MG63 (cell line): ENCODE data around the gene GPM6B. TPM values are rescaled to one million over a fixed set of nuclear protein-coding genes. Genes with fewer than 3 reads are reported as not detected.

Experiments
- DNase-seq: peaks from one replicate; pipeline ENCODE4 v3.0.0-alpha.2; 2020
- H3K27me3 ChIP-seq: fragments of 250-450 bp; sonication (Bioruptor Pico); 2 replicates; pipeline ENCODE4 v1.5.1; 2020; ENCODE audit warnings: mild to moderate bottlenecking, moderate library complexity
- H3K36me3 ChIP-seq: fragments of 250-450 bp; sonication (Bioruptor Pico); 2 replicates; pipeline ENCODE4 v1.5.1; 2020; ENCODE audit warnings: mild to moderate bottlenecking, moderate library complexity
- H3K4me3 ChIP-seq: fragments of 250-450 bp; sonication (Bioruptor Pico); 2 replicates; pipeline ENCODE4 v1.5.1; 2020; ENCODE audit warnings: mild to moderate bottlenecking, moderate library complexity
- H3K9me3 ChIP-seq: fragments of 250-450 bp; sonication (Bioruptor Pico); 2 replicates; pipeline ENCODE4 v1.5.1; 2020; ENCODE audit warnings: mild to moderate bottlenecking, moderate library complexity
- total RNA-seq: library from RNA; depleted of rRNA; stranded (reverse); fragments of >200 nt; shearing (Covaris generic); gene quantifications from 2 replicates; pipeline ENCODE4 v1.2.3, GENCODE V29; 2014; ENCODE audit warnings: low replicate concordance

GPM6B gene
- total RNA-seq, 1 experiment from 2014 or later = 0.16 TPM

DNA sequence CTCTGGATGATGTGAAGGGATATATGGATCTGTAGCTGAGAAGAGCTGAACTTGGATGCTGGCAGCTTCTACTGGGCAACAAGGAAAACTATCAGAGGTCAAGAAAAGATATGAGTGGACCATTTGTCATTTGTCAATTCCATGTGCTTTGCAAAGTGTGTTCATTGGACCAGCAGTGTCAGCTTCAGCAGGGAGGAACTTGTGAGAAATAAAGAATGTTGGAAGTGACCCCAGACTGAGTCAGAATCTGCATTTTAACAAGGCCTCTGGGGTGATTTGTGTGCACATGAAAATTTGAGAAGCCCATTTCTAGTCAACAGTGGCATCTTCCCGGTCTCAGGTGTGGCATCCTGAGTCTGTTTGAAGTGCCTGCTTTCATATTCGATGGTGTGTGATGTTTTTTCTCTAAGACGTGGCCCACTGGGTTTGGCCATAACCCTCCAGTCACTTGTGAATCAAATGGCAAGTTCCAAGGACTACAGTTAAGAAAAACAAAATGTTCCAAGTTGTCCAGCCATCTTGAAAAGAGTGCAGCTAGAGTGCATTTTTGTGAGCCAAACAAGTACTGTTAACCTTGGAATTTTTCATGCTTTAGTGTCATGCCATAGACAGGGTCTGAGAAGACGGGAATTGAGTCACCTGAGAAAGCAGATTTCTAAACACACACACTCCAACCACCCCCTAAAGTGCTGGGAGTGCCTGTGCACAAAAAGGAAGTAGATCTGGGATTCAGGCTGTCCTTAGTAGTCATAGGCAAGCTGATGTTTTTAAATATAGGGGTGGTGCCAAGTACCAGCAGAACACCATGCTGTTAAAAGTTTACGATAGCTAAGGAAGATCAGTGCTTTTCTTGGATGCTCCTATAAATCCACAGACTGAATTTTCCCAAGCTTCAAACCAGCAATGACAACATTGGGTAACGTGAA, 26.4 kb downstream of the GPM6B start:
- Histone ChIP-seq H3K9me3 (no peaks in the 10 kb centered on the region), H3K4me3 (no peak overlapping the region), H3K27me3 (no peaks in the 10 kb centered on the region), H3K36me3 (no peaks in the 10 kb centered on the region)
- DNase-seq = no peak

GRCh38 chrX:13786048-13786447, 30.8 kb downstream of the GPM6B start:
- no peaks in the 10 kb centered on the region for H3K36me3 ChIP-seq
- no peak for DNase-seq

GRCh38 chrX:13780868-13781427, 35.9 kb downstream of the GPM6B start:
- no peak for DNase-seq
- Histone ChIP-seq H3K36me3 (no peaks in the 10 kb centered on the region), H3K4me3 (no peak overlapping the region), H3K27me3 (no peaks in the 10 kb centered on the region), H3K9me3 (no peaks in the 10 kb centered on the region)

More at GRCh38 chrX:13786048-13786447, 30.8 kb downstream of the GPM6B start:
- Histone ChIP-seq H3K27me3 (no peaks in the 10 kb centered on the region), H3K4me3 (no peak overlapping the region), H3K9me3 (no peaks in the 10 kb centered on the region)

GRCh38 chrX:13778916-13779315, 38.0 kb downstream of the GPM6B start:
- Histone ChIP-seq H3K9me3 (no peaks in the 10 kb centered on the region), H3K36me3 (no peaks in the 10 kb centered on the region), H3K4me3 (no peak overlapping the region), H3K27me3 (no peaks in the 10 kb centered on the region)
- peak; percentile 21 for DNase-seq

GRCh38 chrX:13776387-13776786, 40.5 kb downstream of the GPM6B start:
- Histone ChIP-seq H3K4me3 (no peak overlapping the region), H3K27me3 (no peaks in the 10 kb centered on the region), H3K36me3 (no peaks in the 10 kb centered on the region), H3K9me3 (no peaks in the 10 kb centered on the region)
- no peak for DNase-seq

DNA sequence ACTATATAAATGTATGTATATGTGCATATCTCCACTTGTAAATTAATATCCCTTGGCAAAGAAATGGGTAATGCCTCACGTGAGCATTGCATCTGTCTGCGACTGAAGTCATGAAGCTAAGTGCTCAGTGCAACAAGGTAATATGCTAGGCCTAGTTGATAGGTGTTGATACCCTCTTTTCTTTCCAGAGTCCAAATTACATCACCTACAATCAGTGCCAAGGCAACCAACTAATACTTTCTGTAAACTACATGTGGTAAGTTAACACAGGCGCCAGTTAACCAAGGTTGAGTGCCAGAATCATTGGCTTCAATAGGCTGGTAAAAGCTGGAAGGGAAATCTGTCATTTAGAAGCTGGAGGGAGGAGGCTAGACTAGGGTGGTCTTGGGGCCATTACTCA, 41.1 kb downstream of the GPM6B start:
- no peak for DNase-seq
- no peaks in the 10 kb centered on the region for H3K9me3 ChIP-seq
- peaks cover under 1% of the 10 kb centered on the region; the same call in 1 of the 2 replicates for H3K36me3 ChIP-seq
- H3K27me3 ChIP-seq = no peaks in the 10 kb centered on the region
- H3K4me3 ChIP-seq = no peak overlapping the region

DNA sequence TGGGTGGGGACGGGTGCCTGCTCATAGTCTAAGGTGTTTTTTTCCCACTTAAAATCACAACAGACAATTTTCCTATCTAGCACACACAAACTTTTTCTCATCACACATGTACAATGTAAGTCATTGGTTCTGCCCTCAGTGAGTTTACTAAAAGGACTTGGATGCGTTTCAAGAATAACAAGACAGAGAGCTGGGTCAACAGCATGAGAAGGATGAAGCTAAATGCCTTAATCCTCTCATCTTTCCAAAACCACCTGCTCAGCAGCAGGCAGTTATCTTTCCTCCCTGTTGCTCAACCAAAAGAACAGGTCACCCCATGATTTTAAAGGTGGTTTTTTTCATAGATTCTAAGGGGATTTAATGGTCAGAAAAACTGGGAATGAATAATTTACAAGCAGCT, 42.2 kb downstream of the GPM6B start:
- DNase-seq = no peak
- H3K9me3 ChIP-seq = no peaks in the 10 kb centered on the region
- H3K4me3 ChIP-seq = no peak overlapping the region
- no peaks in the 10 kb centered on the region for H3K27me3 ChIP-seq
- H3K36me3 ChIP-seq = peaks cover 10% of the 10 kb centered on the region; the same call in 1 of the 2 replicates

- peaks cover 11% of the 10 kb centered on the region for H3K36me3 ChIP-seq
- no peaks in the 10 kb centered on the region for H3K9me3 ChIP-seq
- H3K27me3 ChIP-seq = no peaks in the 10 kb centered on the region
- H3K4me3 ChIP-seq = no peak overlapping the region
- no peak for DNase-seq
These were observed 46.8 kb downstream of the GPM6B start for GRCh38 chrX:13770013-13770535.

DNA sequence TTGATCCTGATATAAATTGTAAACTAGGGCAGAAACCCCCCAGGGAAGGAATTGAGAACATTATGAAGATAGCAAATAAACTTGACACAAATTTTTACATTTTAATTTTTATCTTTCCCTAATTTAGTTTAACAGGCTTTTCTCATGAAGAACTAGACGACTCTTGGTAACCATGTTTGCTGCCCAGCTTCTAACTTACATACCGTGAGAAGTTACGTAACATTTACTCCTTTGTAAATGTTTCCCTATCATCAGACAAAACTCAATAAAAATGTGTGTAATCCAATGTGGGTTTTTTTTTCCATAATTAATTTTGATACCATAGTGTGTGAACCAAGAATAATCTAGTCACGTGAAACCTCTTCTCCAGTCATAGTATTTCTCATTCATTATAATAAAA, 48.0 kb downstream of the GPM6B start:
- Histone ChIP-seq H3K9me3 (no peaks in the 10 kb centered on the region), H3K4me3 (no peak overlapping the region), H3K36me3 (peaks cover 11% of the 10 kb centered on the region), H3K27me3 (no peaks in the 10 kb centered on the region)
- no peak for DNase-seq

DNA sequence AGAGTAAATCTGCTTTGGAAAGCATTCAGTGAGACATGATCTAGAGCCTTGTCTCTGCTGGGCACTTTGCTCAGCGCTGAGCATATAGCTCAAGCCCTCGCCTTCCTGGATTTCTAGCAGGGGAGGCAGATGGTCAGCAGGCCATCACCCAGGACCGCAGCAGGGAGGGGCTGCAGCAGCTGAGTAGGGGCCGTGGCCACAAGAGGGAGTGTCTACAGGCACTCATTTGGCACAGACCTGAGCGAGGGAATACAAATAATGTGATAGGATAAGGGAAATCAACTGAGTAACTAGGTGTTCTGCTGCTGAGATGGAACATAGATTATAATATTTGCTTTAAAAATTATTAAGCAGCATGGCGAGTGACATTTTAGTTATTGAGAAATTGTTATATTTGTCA, 52.1 kb downstream of the GPM6B start:
- no peak overlapping the region for H3K4me3 ChIP-seq
- H3K36me3 ChIP-seq = peaks cover 5% of the 10 kb centered on the region
- DNase-seq = no peak
- no peaks in the 10 kb centered on the region for H3K27me3 ChIP-seq
- no peaks in the 10 kb centered on the region for H3K9me3 ChIP-seq

DNA sequence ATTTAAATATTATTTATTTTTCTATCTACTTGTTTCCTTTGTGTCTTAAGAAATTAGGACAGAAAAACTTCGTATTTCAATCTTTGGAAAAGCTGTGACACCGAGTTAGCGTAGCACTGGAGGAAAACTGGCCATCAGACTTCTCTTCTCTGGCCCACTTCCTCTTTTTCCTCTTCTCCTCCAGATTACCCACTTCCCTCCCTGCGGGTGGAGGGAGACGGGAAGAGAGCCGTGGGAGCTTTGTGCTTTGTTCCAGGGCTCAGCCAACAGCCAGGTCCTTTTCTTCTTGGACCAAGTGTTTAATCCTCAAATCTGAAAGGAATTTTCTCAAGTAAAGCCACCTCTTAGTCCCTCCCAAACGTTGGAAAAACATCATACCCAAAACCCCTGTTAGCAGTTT, 52.6 kb downstream of the GPM6B start:
- H3K4me3 ChIP-seq = no peak overlapping the region
- peaks cover 3% of the 10 kb centered on the region; the same call in 1 of the 2 replicates for H3K36me3 ChIP-seq
- no peak for DNase-seq
- no peaks in the 10 kb centered on the region for H3K9me3 ChIP-seq
- H3K27me3 ChIP-seq = no peaks in the 10 kb centered on the region

- Histone ChIP-seq H3K36me3 (peaks cover 5% of the 10 kb centered on the region; the same call in 1 of the 2 replicates), H3K9me3 (no peaks in the 10 kb centered on the region), H3K27me3 (no peaks in the 10 kb centered on the region), H3K4me3 (no peak overlapping the region)
- no peak for DNase-seq
These were observed 53.4 kb downstream of the GPM6B start for GRCh38 chrX:13763489-13763888.

DNA sequence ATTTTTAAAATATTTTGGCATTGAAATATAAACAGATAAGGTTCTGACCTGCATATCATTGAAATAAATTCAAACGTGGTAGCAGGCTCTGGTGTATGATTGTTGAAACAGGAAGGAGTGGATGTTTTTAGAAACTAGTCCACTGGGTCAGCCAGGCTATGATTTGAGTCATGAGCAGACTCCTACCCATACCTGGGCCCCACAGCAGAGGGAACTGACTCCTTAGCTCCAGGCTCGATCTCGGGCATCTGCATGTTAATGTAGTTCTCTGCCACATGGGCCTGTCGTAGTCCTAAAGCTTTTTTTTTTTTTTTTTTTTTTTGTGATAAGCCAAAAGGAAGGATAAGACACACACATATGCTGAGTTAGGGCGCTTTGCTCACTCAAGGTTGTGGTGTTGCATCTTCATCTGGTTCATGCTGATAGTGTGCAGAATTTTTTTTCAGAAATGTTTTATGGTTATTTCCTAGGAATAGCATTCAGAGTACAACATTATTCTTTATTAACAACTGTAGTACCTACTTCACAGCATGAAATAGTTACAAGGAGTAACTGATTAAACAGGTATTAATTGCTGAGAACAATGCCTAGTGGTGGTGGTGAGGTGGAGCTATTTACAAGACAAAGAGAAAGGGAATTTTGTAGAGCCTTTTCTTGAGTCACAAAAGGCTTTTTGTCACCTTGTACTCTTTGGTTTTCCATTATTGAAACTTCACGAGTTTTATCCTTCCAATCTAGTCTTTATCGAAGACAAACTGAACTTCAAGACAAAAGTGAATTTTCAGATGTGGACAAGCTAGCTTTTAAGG, 55.1 kb downstream of the GPM6B start:
- H3K36me3 ChIP-seq = peaks cover 5% of the 10 kb centered on the region; the same call in 1 of the 2 replicates
- DNase-seq = no peak
- H3K9me3 ChIP-seq = no peaks in the 10 kb centered on the region
- no peak overlapping the region for H3K4me3 ChIP-seq
- H3K27me3 ChIP-seq = no peaks in the 10 kb centered on the region

DNA sequence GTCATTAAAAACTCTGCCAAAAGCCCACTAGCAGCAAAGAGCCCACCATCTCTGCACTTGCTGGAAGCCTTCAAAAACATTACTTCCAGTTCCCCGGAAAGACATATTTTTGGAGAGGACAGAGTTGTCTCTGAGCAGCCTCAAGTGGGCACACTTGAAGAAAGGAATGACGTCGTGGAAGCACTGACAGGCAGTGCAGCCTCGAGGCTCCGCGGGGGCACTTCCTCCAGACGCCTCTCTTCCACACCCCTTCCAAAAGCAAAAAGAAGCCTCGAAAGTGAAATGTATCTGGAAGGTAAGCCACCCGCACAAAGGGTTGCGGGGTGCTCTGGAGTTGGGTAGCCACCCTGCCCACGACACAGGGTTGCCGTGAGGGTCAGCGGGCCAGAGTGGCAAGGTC, 56.5 kb downstream of the GPM6B start:
- Histone ChIP-seq H3K4me3 (no peak overlapping the region), H3K36me3 (peaks cover 5% of the 10 kb centered on the region; the same call in 1 of the 2 replicates), H3K9me3 (no peaks in the 10 kb centered on the region), H3K27me3 (no peaks in the 10 kb centered on the region)
- no peak for DNase-seq

DNA sequence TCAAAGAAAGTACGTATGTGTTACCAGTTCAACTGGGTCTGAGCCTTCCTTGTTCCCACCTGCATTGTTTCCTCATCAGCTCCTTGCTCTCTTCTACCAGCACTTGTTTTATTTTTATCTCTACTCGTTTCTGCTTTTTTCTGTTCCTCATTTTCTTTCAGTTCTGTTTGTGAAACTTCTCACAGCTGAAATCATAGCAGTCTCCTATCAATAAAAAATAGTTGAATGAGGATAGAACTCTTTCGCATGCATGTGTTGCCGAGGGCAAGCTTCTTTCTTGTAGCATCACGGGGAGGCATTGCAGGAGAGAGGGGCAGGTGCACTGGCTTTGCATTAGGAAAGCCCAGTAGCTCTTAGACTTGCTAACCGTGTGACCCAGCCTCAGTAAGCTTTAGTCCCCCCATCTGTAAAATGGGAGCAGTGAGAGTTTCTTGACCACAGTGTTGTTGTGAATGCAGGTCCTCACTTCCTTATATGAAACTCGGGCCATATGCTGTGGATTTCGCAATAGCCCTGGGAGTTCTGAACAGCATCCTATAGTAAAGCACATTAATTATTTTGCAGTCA, 57.7 kb downstream of the GPM6B start:
- H3K36me3 ChIP-seq = peaks cover 5% of the 10 kb centered on the region; the same call in 1 of the 2 replicates
- H3K27me3 ChIP-seq = no peaks in the 10 kb centered on the region
- no peak for DNase-seq
- H3K4me3 ChIP-seq = no peak overlapping the region
- no peaks in the 10 kb centered on the region for H3K9me3 ChIP-seq

DNA sequence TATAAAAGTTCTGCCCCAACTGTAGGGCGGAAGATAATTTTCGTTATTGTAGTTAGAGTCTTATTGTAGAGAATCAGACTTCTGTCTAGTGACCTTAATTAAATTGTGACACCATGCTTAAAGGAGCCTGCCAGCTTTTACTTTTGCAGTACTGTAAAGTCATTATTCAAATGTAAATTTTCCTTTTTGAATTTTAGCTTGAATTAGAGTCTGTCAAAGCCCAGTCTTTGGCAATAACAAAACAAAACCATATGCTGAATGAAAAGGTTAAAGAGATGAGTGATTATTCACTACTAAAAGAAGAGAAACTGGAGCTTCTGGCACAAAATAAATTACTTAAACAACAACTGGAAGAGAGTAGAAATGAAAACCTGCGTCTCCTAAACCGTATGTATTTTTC, 60.5 kb downstream of the GPM6B start:
- H3K27me3 ChIP-seq = no peaks in the 10 kb centered on the region
- peaks cover 13% of the 10 kb centered on the region for H3K36me3 ChIP-seq
- no peak overlapping the region for H3K4me3 ChIP-seq
- H3K9me3 ChIP-seq = no peaks in the 10 kb centered on the region
- DNase-seq = no peak
